ENCODE results near the gene UBE2I.

UBE2I gene

DNA sequence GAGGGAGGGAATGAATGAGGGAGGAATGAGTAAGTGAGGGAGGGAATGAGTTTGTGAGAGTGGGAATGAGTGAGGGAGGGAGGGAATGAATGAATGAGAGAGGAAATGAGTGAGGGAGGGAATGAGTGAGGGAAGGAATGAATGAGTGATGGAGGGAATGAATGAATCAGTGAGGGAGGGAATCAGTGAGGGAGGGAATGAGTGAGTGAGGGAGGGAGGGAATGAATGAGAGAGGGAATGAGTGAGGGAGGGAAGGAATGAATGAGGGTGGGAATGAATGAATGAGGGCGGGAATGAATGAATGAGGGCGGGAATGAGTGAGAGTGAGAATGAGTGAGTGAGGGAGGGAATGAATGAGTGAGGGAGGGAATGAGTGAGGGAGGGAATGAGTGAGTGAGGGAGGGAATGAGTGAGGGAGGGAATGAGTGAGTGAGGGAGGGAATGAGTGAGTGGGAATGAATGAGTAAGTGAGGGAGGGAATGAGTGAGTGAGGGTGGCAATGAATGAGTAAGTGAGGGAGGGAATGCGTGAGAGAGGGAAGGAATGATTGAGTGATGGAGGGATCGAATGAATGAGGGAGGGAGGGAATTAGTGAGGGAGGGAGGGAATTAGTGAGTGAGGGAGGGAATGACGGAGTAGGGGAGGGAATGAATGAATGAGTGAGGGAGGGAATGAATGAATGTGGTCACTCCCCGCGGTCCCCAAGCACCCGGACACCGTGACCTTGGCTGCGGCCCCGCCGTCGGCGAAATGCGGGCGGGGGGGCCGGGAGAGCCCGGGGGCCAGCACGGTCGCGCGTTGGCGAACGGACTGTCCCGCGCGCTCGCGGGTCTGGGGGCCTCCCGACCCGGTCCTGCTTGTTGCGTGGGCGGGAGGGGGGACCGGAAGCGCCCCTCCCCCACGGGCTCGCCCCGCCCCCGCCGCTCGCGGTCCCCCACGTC lies 1.1 kb upstream of the UBE2I start (continued):
- TF ChIP-seq, protein P1, sequence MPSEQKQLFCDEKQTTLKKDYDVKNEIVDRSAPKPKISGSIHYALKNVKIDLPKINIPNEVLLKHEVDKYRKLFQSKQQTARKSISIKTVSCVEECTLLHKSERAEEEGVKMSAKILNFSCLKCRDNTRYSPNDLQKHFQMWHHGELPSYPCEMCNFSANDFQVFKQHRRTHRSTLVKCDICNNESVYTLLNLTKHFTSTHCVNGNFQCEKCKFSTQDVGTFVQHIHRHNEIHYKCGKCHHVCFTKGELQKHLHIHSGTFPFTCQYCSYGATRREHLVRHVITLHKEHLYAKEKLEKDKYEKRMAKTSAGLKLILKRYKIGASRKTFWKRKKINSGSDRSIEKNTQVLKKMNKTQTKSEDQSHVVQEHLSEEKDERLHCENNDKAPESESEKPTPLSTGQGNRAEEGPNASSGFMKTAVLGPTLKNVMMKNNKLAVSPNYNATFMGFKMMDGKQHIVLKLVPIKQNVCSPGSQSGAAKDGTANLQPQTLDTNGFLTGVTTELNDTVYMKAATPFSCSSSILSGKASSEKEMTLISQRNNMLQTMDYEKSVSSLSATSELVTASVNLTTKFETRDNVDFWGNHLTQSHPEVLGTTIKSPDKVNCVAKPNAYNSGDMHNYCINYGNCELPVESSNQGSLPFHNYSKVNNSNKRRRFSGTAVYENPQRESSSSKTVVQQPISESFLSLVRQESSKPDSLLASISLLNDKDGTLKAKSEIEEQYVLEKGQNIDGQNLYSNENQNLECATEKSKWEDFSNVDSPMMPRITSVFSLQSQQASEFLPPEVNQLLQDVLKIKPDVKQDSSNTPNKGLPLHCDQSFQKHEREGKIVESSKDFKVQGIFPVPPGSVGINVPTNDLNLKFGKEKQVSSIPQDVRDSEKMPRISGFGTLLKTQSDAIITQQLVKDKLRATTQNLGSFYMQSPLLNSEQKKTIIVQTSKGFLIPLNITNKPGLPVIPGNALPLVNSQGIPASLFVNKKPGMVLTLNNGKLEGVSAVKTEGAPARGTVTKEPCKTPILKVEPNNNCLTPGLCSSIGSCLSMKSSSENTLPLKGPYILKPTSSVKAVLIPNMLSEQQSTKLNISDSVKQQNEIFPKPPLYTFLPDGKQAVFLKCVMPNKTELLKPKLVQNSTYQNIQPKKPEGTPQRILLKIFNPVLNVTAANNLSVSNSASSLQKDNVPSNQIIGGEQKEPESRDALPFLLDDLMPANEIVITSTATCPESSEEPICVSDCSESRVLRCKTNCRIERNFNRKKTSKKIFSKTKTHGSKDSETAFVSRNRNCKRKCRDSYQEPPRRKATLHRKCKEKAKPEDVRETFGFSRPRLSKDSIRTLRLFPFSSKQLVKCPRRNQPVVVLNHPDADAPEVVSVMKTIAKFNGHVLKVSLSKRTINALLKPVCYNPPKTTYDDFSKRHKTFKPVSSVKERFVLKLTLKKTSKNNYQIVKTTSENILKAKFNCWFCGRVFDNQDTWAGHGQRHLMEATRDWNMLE (tag by site-specific recombination; conservative IDR thresholded peaks at IDR 0.05; ENCODE audit: low read depth) = no peak
- TF ChIP-seq ZNF426 (tag by site-specific recombination; IDR thresholded peaks at IDR 0.05) (no peak), ZNF624 (tag by site-specific recombination; IDR thresholded peaks at IDR 0.05) (no peak), ZNF433 (tag by site-specific recombination; IDR thresholded peaks at IDR 0.05; ENCODE audit: low read depth) (no peak), ZNF175 (tag by site-specific recombination; IDR thresholded peaks at IDR 0.05) (no peak), ZEB2 (tag by site-specific recombination; IDR thresholded peaks at IDR 0.05) (peak; percentile 1; the same call in 1 of the 2 replicates), ZNF530 (tag by site-specific recombination; IDR thresholded peaks at IDR 0.05; ENCODE audit: low read depth) (no peak), RBAK (tag by site-specific recombination; IDR thresholded peaks at IDR 0.05) (no peak), ZNF792 (tag by site-specific recombination; IDR thresholded peaks at IDR 0.05) (no peak), ZNF23 (tag by site-specific recombination; IDR thresholded peaks at IDR 0.05; ENCODE audit: borderline replicate concordance) (no peak), HOXC10 (CRISPR knock-in tag; IDR thresholded peaks at IDR 0.05) (no peak), OSR2 (tag by site-specific recombination; IDR thresholded peaks at IDR 0.05) (no peak), ZNF184 (tag by site-specific recombination; IDR thresholded peaks at IDR 0.05) (no peak), ZNF670 (tag by site-specific recombination; IDR thresholded peaks at IDR 0.05; ENCODE audit: low read depth) (no peak), ZNF324 (tag by site-specific recombination; IDR thresholded peaks at IDR 0.05) (peak; percentile 15; the same call in 1 of the 2 replicates), ZNF558 (tag by site-specific recombination; IDR thresholded peaks at IDR 0.05) (no peak), GLI2 (tag by site-specific recombination; IDR thresholded peaks at IDR 0.05; ENCODE audit: borderline replicate concordance, low read depth) (no peak), SALL2 (tag by site-specific recombination; IDR thresholded peaks at IDR 0.05; ENCODE audit: borderline replicate concordance) (no peak), ZNF223 (tag by site-specific recombination; IDR thresholded peaks at IDR 0.05) (no peak), ZNF626 (tag by site-specific recombination; IDR thresholded peaks at IDR 0.05) (no peak), ZNF157 (tag by site-specific recombination; IDR thresholded peaks at IDR 0.05) (no peak), SP2 (tag by site-specific recombination; IDR thresholded peaks at IDR 0.05) (no peak; the same call in 1 of the 2 replicates), GFI1B (tag by site-specific recombination; IDR thresholded peaks at IDR 0.05) (no peak), ZNF501 (tag by site-specific recombination; IDR thresholded peaks at IDR 0.05) (no peak)
- TF ChIP-seq, protein P2, sequence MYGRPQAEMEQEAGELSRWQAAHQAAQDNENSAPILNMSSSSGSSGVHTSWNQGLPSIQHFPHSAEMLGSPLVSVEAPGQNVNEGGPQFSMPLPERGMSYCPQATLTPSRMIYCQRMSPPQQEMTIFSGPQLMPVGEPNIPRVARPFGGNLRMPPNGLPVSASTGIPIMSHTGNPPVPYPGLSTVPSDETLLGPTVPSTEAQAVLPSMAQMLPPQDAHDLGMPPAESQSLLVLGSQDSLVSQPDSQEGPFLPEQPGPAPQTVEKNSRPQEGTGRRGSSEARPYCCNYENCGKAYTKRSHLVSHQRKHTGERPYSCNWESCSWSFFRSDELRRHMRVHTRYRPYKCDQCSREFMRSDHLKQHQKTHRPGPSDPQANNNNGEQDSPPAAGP (tag by site-specific recombination; IDR thresholded peaks at IDR 0.05) = peak; percentile 35
- TF ChIP-seq, protein P3, sequence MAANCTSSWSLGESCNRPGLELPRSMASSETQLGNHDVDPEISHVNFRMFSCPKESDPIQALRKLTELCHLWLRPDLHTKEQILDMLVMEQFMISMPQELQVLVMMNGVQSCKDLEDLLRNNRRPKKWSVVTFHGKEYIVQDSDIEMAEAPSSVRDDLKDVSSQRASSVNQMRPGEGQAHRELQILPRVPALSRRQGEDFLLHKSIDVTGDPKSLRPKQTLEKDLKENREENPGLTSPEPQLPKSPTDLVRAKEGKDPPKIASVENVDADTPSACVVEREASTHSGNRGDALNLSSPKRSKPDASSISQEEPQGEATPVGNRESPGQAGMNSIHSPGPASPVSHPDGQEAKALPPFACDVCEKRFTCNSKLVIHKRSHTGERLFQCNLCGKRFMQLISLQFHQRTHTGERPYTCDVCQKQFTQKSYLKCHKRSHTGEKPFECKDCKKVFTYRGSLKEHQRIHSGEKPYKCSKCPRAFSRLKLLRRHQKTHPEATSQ (tag by site-specific recombination; IDR thresholded peaks at IDR 0.05) = peak; percentile 65
- TF ChIP-seq, protein P4, sequence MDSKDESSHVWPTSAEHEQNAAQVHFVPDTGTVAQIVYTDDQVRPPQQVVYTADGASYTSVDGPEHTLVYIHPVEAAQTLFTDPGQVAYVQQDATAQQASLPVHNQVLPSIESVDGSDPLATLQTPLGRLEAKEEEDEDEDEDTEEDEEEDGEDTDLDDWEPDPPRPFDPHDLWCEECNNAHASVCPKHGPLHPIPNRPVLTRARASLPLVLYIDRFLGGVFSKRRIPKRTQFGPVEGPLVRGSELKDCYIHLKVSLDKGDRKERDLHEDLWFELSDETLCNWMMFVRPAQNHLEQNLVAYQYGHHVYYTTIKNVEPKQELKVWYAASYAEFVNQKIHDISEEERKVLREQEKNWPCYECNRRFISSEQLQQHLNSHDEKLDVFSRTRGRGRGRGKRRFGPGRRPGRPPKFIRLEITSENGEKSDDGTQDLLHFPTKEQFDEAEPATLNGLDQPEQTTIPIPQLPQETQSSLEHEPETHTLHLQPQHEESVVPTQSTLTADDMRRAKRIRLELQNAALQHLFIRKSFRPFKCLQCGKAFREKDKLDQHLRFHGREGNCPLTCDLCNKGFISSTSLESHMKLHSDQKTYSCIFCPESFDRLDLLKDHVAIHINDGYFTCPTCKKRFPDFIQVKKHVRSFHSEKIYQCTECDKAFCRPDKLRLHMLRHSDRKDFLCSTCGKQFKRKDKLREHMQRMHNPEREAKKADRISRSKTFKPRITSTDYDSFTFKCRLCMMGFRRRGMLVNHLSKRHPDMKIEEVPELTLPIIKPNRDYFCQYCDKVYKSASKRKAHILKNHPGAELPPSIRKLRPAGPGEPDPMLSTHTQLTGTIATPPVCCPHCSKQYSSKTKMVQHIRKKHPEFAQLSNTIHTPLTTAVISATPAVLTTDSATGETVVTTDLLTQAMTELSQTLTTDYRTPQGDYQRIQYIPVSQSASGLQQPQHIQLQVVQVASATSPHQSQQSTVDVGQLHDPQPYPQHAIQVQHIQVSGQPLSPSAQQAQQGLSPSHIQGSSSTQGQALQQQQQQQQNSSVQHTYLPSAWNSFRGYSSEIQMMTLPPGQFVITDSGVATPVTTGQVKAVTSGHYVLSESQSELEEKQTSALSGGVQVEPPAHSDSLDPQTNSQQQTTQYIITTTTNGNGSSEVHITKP (tag by site-specific recombination; IDR thresholded peaks at IDR 0.05) = no peak
- TF ChIP-seq, protein P5, sequence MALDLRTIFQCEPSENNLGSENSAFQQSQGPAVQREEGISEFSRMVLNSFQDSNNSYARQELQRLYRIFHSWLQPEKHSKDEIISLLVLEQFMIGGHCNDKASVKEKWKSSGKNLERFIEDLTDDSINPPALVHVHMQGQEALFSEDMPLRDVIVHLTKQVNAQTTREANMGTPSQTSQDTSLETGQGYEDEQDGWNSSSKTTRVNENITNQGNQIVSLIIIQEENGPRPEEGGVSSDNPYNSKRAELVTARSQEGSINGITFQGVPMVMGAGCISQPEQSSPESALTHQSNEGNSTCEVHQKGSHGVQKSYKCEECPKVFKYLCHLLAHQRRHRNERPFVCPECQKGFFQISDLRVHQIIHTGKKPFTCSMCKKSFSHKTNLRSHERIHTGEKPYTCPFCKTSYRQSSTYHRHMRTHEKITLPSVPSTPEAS (tag by site-specific recombination; IDR thresholded peaks at IDR 0.05) = no peak

Measured in HEK293 (cell line).